Suprapubic skin (tissue), 4 donors: ENCODE data around the gene AGTR1. TPM values are rescaled to one million over a fixed set of nuclear protein-coding genes. Genes with fewer than 3 reads are reported as not detected.

Experiments used
- DNase-seq, 2 donors: peaks; one replicate each; pipeline ENCODE4 v3.0.0-alpha.2; 2019; ENCODE audit warnings: low spot score in 2 of 2
- H3K27ac ChIP-seq: fragments of 200-600 bp; sonication (generic); one replicate; pipeline ENCODE4 v1.5.1; 2019
- H3K27me3 ChIP-seq: fragments of 200-600 bp; sonication (generic); one replicate; pipeline ENCODE4 v1.5.1; 2019
- H3K36me3 ChIP-seq: fragments of 200-600 bp; sonication (generic); one replicate; pipeline ENCODE4 v1.5.1; 2019
- H3K4me1 ChIP-seq: fragments of 200-600 bp; sonication (generic); one replicate; pipeline ENCODE4 v1.5.1; 2019
- H3K4me3 ChIP-seq: fragments of 200-600 bp; sonication (generic); one replicate; pipeline ENCODE4 v1.5.1; 2019; ENCODE audit warnings: mild to moderate bottlenecking
- H3K9me3 ChIP-seq: fragments of 200-600 bp; sonication (generic); one replicate; pipeline ENCODE4 v1.5.1; 2019
- CTCF ChIP-seq, 2 donors: fragments of 200-600 bp in 1 of 2; fragments of 450-650 bp in 1 of 2; sonication (generic) in 1 of 2; IDR thresholded peaks; one replicate each; pipeline ENCODE4 v1.5.1; 2016 to 2019; ENCODE audit warnings: antibody characterized with exemption in 2 of 2, mild to moderate bottlenecking in 1 of 2, moderate library complexity in 1 of 2
- EP300 ChIP-seq: sonication (generic); formaldehyde crosslinking; IDR thresholded peaks from one replicate; pipeline ENCODE4 v1.6.1; 2017; ENCODE audit warnings: antibody characterized with exemption
- POLR2A ChIP-seq, 2 donors: fragments of 450-650 bp; IDR thresholded peaks; one replicate each; pipeline ENCODE4 v1.6.1; 2017; ENCODE audit warnings: antibody characterized with exemption in 2 of 2, mild to moderate bottlenecking in 2 of 2, moderate library complexity in 2 of 2
- POLR2AphosphoS5 ChIP-seq, 3 donors: sonication (generic); formaldehyde crosslinking; IDR thresholded peaks; one replicate each; pipeline ENCODE4 v1.6.1; 2017; ENCODE audit warnings: antibody characterized with exemption in 3 of 3
- WGBS: methylation state at CpG from one replicate; pipeline ENCODE4 v1.1.5; 2018; 5-methylcytosine and 5-hydroxymethylcytosine counted together
- total RNA-seq, 4 donors: library from RNA; depleted of rRNA; stranded (reverse); fragments of >200 nt; gene quantifications; one replicate each; pipeline ENCODE4 v1.1.0, GENCODE V29; 2016

AGTR1 gene
- total RNA-seq, 4 donors from 2014 or later: 6.3 to 17.4 (median 14.1) TPM

DNA sequence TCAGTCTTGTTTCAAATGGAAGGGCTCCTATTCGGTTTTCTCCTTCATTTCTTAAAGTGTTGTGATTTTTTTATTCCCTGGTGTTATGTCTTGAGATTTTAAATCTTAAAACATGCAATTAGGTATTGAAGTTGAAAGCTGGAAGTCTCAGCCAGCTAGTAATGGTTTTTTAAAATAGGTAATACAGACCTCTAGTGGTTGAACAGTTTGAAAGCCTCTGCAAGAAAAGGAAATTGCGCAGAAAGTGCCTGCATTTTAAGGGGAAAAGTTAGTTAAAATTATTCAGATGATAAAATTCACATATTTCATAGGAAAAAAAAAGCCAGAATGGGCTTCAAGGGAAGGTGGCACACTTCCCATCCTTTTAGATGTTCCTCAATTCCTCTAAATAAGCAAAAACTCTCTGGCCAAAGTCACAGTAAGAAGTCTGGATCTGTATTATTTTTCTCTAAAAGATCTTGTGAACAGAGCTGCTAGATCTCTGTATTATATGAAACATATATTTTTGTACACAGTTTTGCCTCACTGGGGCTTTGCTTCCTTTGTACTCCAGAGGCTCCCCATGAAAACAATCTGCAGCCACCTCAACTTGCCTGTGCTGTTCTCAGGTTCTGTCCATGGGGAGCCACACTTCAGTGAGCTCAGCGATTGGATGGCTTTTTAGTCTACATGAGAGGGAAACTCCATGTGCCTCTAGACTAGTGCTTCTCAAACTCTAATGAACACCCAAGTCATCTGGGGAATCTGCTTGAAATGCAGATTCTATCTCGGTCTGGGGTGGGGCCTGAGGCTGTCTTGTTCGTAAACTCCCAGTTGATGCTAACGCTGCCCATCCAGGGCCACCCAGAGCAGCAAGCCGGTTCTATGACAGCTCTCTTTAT, 21.5 kb downstream of the AGTR1 start:
- no peak overlapping the region for H3K27ac ChIP-seq
- DNase-seq: no peak
- H3K9me3 ChIP-seq: no peaks in the 10 kb centered on the region
- TF ChIP-seq EP300: no peak
- no peak for TF ChIP-seq CTCF (IDR thresholded peaks at IDR 0.05)
- no peak for TF ChIP-seq POLR2A (IDR thresholded peaks at IDR 0.05)
- TF ChIP-seq POLR2AphosphoS5 (IDR thresholded peaks at IDR 0.05): no peak
- H3K4me1 ChIP-seq: no peaks in the 10 kb centered on the region
- WGBS: 54% methylated on average over 7 of the region's 7 CpGs
- H3K36me3 ChIP-seq: no peaks in the 10 kb centered on the region
- no peak overlapping the region for H3K4me3 ChIP-seq
- no peaks in the 10 kb centered on the region for H3K27me3 ChIP-seq

DNA sequence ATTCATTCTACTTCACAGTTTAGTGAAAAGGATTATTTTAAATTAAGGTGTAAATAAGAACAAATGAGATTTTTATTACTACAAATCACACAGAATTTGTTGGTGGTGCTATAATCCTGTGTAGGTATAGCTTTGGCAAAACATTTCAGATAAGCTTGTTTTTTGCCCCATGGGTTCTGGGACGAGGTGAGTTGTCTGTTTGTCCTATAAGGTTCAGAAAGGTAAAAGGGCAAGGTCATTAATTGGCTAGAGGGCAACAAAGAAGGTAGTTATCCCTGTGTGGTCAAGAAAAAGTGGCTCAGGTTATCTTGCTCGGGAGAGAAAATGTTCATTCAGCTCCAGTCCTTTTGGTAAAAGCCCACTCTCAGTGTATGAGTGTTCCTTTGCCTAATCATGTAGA, 23.2 kb downstream of the AGTR1 start:
- 76% methylated on average over 2 of the region's 2 CpGs for WGBS
- H3K27ac ChIP-seq: no peak overlapping the region
- H3K9me3 ChIP-seq: no peaks in the 10 kb centered on the region
- no peaks in the 10 kb centered on the region for H3K27me3 ChIP-seq
- no peaks in the 10 kb centered on the region for H3K36me3 ChIP-seq
- TF ChIP-seq EP300 (no peak), POLR2AphosphoS5 (IDR thresholded peaks at IDR 0.05) (no peak), CTCF (IDR thresholded peaks at IDR 0.05) (no peak), POLR2A (IDR thresholded peaks at IDR 0.05) (no peak)
- no peaks in the 10 kb centered on the region for H3K4me1 ChIP-seq
- no peak for DNase-seq
- no peak overlapping the region for H3K4me3 ChIP-seq

DNA sequence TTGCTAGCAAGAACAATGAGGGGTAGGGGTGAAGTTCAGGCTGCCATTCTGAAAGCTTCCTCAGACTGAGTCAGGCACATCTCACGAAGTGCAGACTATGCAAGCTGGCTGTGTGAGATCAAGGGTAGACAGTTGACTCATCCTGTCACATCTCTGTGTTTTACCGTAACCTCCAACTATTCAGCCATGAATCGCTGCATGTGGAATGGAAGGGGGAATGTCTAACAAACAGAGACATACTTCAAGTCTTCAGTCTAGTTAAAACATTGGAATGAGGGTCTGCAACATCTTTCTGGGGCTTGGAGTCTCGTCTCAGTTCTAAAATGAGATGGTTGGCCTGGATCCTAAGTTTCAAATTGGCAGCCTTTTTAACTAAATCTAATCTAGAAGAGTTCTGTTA, 25.9 kb downstream of the AGTR1 start:
- no peaks in the 10 kb centered on the region for H3K9me3 ChIP-seq
- 55% methylated on average over 4 of the region's 4 CpGs for WGBS
- TF ChIP-seq CTCF (IDR thresholded peaks at IDR 0.05) (no peak), EP300 (no peak), POLR2AphosphoS5 (IDR thresholded peaks at IDR 0.05) (no peak), POLR2A (IDR thresholded peaks at IDR 0.05) (no peak)

DNA sequence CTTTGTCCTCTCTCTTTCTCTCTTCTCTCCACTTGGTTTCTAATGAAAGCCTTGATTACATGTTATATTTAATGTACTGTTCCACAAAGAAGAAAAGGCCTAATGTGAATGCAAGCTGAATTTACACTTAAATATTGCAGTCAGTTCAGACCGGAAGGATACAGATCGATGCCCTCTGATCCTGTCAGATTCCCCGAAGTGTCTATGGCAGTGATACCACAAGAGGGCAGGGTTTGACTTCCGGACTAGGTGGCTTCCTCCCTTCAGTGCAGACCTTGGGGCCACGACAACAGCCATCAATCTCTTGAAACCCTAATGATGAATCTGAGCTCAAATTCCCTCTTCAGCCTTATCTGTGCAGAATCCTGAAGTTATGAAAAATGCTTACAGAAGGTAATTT, 29.5 kb downstream of the AGTR1 start:
- Histone ChIP-seq H3K4me3 (no peak overlapping the region), H3K4me1 (peaks cover 7% of the 10 kb centered on the region), H3K27ac (no peak overlapping the region), H3K36me3 (no peaks in the 10 kb centered on the region), H3K27me3 (no peaks in the 10 kb centered on the region), H3K9me3 (no peaks in the 10 kb centered on the region)
- no peak for DNase-seq
- TF ChIP-seq POLR2AphosphoS5 (IDR thresholded peaks at IDR 0.05) (no peak), CTCF (IDR thresholded peaks at IDR 0.05) (peak in 1 of 2 donors; percentile 3), POLR2A (IDR thresholded peaks at IDR 0.05) (no peak), EP300 (no peak)
- 37% methylated on average over 5 of the region's 5 CpGs for WGBS

More for the DNA sequence above, 25.9 kb downstream of the AGTR1 start:
- Histone ChIP-seq H3K36me3 (no peaks in the 10 kb centered on the region), H3K4me1 (no peaks in the 10 kb centered on the region), H3K27ac (no peak overlapping the region), H3K27me3 (no peaks in the 10 kb centered on the region), H3K4me3 (no peak overlapping the region)
- DNase-seq: no peak

GRCh38 chr3:148728753-148729152, 31.1 kb downstream of the AGTR1 start:
- Histone ChIP-seq H3K36me3 (no peaks in the 10 kb centered on the region), H3K4me1 (peaks cover 7% of the 10 kb centered on the region), H3K4me3 (no peak overlapping the region), H3K9me3 (no peaks in the 10 kb centered on the region), H3K27ac (no peak overlapping the region), H3K27me3 (no peaks in the 10 kb centered on the region)
- 40% methylated on average over 2 of the region's 2 CpGs for WGBS
- no peak for DNase-seq
- no peak for TF ChIP-seq POLR2AphosphoS5 (IDR thresholded peaks at IDR 0.05)
- TF ChIP-seq CTCF (IDR thresholded peaks at IDR 0.05): no peak
- no peak for TF ChIP-seq POLR2A (IDR thresholded peaks at IDR 0.05)
- TF ChIP-seq EP300: no peak
